BLaER1 treated with 17β-estradiol and CSF1 and Interleukin-3, amounts not matched to agents 10 nM and 100 nM (cell line): ENCODE data around the gene LEMD2.
A peak's percentile ranks its signal among the peaks of the same experiment; 100 is the strongest.

ENCODE experiments used
- H3K27ac ChIP-seq, 11 experiments: shearing (Covaris generic); formaldehyde crosslinking; 2 replicates each; pipeline ENCODE4 v1.8.1; 2022
- H3K27me3 ChIP-seq, 11 experiments: shearing (Covaris generic); formaldehyde crosslinking; 2 replicates each; pipeline ENCODE4 v1.8.1; 2022
- H3K36me3 ChIP-seq, 11 experiments: shearing (Covaris generic); formaldehyde crosslinking; 2 replicates each; pipeline ENCODE4 v1.8.1; 2022
- H3K4me1 ChIP-seq, 10 experiments: shearing (Covaris generic); formaldehyde crosslinking; 2 replicates each; pipeline ENCODE4 v1.8.1; 2022
- H3K4me2 ChIP-seq, 11 experiments: shearing (Covaris generic); formaldehyde crosslinking; 2 replicates each; pipeline ENCODE4 v1.8.1; 2022
- H3K4me3 ChIP-seq, 10 experiments: shearing (Covaris generic); formaldehyde crosslinking; 2 replicates each; pipeline ENCODE4 v1.8.1; 2022
- H3K9ac ChIP-seq, 11 experiments: shearing (Covaris generic); formaldehyde crosslinking; 2 replicates each; pipeline ENCODE4 v1.8.1; 2022
- H3K9me3 ChIP-seq, 11 experiments: shearing (Covaris generic); formaldehyde crosslinking; replicated peaks in 1 of 11; 2 replicates each; pipeline ENCODE4 v1.8.1; 2022
- H4K20me1 ChIP-seq, 11 experiments: shearing (Covaris generic); formaldehyde crosslinking; 2 replicates each; pipeline ENCODE4 v1.8.1; 2022
- Cebpa-rat ChIP-seq, 11 experiments: shearing (Covaris generic); IDR thresholded peaks; 2 replicates each; pipeline ENCODE4 v1.8.1; 2022

LEMD2 gene

GRCh38 chr6:33762713-33763112 is 26.2 kb downstream of the LEMD2 start:
- Histone ChIP-seq H4K20me1 (peaks cover 0 to 13% (median 0%) of the 10 kb centered on the region in 11 experiments; a peak in 5 of 22 replicates), H3K9ac (peak overlapping the region in 2 of 11 experiments; percentile 0 to 18; a peak in 1 of 22 replicates), H3K4me3 (no peak overlapping the region), H3K4me1 (peaks cover 0 to 48% (median 29%) of the 10 kb centered on the region in 10 experiments; a peak in 17 of 20 replicates), H3K27me3 (no peaks in the 10 kb centered on the region), H3K4me2 (peak overlapping the region in 3 of 11 experiments; percentile 3 to 25 (median 10); a peak in 1 of 22 replicates), H3K9me3 (no peaks in the 10 kb centered on the region), H3K36me3 (no peaks in the 10 kb centered on the region), H3K27ac (no peak overlapping the region)
- no peak for TF ChIP-seq Cebpa-rat (IDR thresholded peaks at IDR 0.05)

GRCh38 chr6:33761922-33762629 is 26.9 kb downstream of the LEMD2 start:
- peaks cover 0 to 48% (median 29%) of the 10 kb centered on the region in 10 experiments; a peak in 17 of 20 replicates for H3K4me1 ChIP-seq
- H3K9me3 ChIP-seq, result no peaks in the 10 kb centered on the region
- no peaks in the 10 kb centered on the region for H3K36me3 ChIP-seq
- TF ChIP-seq Cebpa-rat (IDR thresholded peaks at IDR 0.05), result no peak
- H3K9ac ChIP-seq, result peak overlapping the region in 6 of 11 experiments; percentile 9 to 51 (median 26); a peak in 6 of 22 replicates
- peak overlapping the region in 10 of 11 experiments; percentile 3 to 87 (median 72); a peak in 19 of 22 replicates for H3K4me2 ChIP-seq
- no peak overlapping the region for H3K4me3 ChIP-seq
- peaks cover 0 to 13% (median 0%) of the 10 kb centered on the region in 11 experiments; a peak in 3 of 22 replicates for H4K20me1 ChIP-seq
- 0 out of 22 replicates have a peak overlapping the region, but pooled peaks of 1 of the 11 experiments have one; percentile 5 for H3K27ac ChIP-seq
- H3K27me3 ChIP-seq, result no peaks in the 10 kb centered on the region

- Histone ChIP-seq H3K27ac (peak overlapping the region in 2 of 11 experiments; percentile 5 to 22; a peak in 1 of 22 replicates), H3K4me2 (peak overlapping the region in 10 of 11 experiments; percentile 3 to 87 (median 72); a peak in 20 of 22 replicates), H3K27me3 (no peaks in the 10 kb centered on the region), H3K36me3 (no peaks in the 10 kb centered on the region), H3K9me3 (no peaks in the 10 kb centered on the region), H3K4me1 (peaks cover 0 to 48% (median 29%) of the 10 kb centered on the region in 10 experiments; a peak in 17 of 20 replicates), H4K20me1 (peaks cover 0 to 13% (median 0%) of the 10 kb centered on the region in 11 experiments; a peak in 3 of 22 replicates), H3K9ac (peak overlapping the region in 6 of 11 experiments; percentile 6 to 51 (median 17); a peak in 4 of 22 replicates), H3K4me3 (no peak overlapping the region)
- TF ChIP-seq Cebpa-rat (IDR thresholded peaks at IDR 0.05), result no peak
Observed at GRCh38 chr6:33761581-33761921, 27.4 kb downstream of the LEMD2 start.

- H3K36me3 ChIP-seq, result no peaks in the 10 kb centered on the region
- H3K4me2 ChIP-seq, result peak overlapping the region in 8 of 11 experiments; percentile 58 to 87 (median 74); a peak in 17 of 22 replicates
- H3K4me1 ChIP-seq, result peaks cover 0 to 58% (median 38%) of the 10 kb centered on the region in 10 experiments; a peak in 17 of 20 replicates
- H3K27ac ChIP-seq, result no peak overlapping the region
- TF ChIP-seq Cebpa-rat (IDR thresholded peaks at IDR 0.05), result no peak
- H4K20me1 ChIP-seq, result peaks cover 0 to 13% (median 0%) of the 10 kb centered on the region in 11 experiments; a peak in 3 of 22 replicates
- no peaks in the 10 kb centered on the region for H3K27me3 ChIP-seq
- no peak overlapping the region for H3K4me3 ChIP-seq
- H3K9me3 ChIP-seq, result no peaks in the 10 kb centered on the region
- H3K9ac ChIP-seq, result no peak overlapping the region
Observed at GRCh38 chr6:33759887-33760629, 28.9 kb downstream of the LEMD2 start.

- H3K9ac ChIP-seq, result no peak overlapping the region
- no peak overlapping the region for H3K4me3 ChIP-seq
- H3K36me3 ChIP-seq, result no peaks in the 10 kb centered on the region
- no peak overlapping the region for H3K4me2 ChIP-seq
- H3K27me3 ChIP-seq, result no peaks in the 10 kb centered on the region
- TF ChIP-seq Cebpa-rat (IDR thresholded peaks at IDR 0.05), result no peak
- H3K27ac ChIP-seq, result no peak overlapping the region
- H4K20me1 ChIP-seq, result peaks cover 0 to 13% (median 0%) of the 10 kb centered on the region in 11 experiments; a peak in 3 of 22 replicates
- peaks cover 0 to 66% (median 47%) of the 10 kb centered on the region in 10 experiments; a peak in 17 of 20 replicates for H3K4me1 ChIP-seq
- no peaks in the 10 kb centered on the region for H3K9me3 ChIP-seq
Observed at GRCh38 chr6:33758815-33759216, 30.1 kb downstream of the LEMD2 start.

GRCh38 chr6:33757906-33758305 is 31.0 kb downstream of the LEMD2 start:
- H3K4me3 ChIP-seq, result no peak overlapping the region
- H3K9me3 ChIP-seq, result no peaks in the 10 kb centered on the region
- H3K4me2 ChIP-seq, result no peak overlapping the region
- no peaks in the 10 kb centered on the region for H3K27me3 ChIP-seq
- TF ChIP-seq Cebpa-rat (IDR thresholded peaks at IDR 0.05), result no peak
- H3K4me1 ChIP-seq, result peaks cover 0 to 58% (median 43%) of the 10 kb centered on the region in 10 experiments; a peak in 17 of 20 replicates
- H3K27ac ChIP-seq, result no peak overlapping the region
- H3K9ac ChIP-seq, result no peak overlapping the region
- H3K36me3 ChIP-seq, result no peaks in the 10 kb centered on the region
- H4K20me1 ChIP-seq, result peaks cover 0 to 13% (median 0%) of the 10 kb centered on the region in 11 experiments; a peak in 3 of 22 replicates

- no peak for TF ChIP-seq Cebpa-rat (IDR thresholded peaks at IDR 0.05)
- Histone ChIP-seq H4K20me1 (peaks cover 0 to 13% (median 0%) of the 10 kb centered on the region in 11 experiments; a peak in 3 of 22 replicates), H3K4me3 (no peak overlapping the region), H3K4me1 (peaks cover 4 to 56% (median 47%) of the 10 kb centered on the region in 10 experiments; a peak in 18 of 20 replicates), H3K36me3 (no peaks in the 10 kb centered on the region), H3K9ac (no peak overlapping the region), H3K9me3 (no peaks in the 10 kb centered on the region), H3K4me2 (no peak overlapping the region), H3K27me3 (no peaks in the 10 kb centered on the region), H3K27ac (no peak overlapping the region)
Observed at GRCh38 chr6:33757113-33757512, 31.8 kb downstream of the LEMD2 start.

- Histone ChIP-seq H3K9me3 (no peaks in the 10 kb centered on the region), H4K20me1 (peaks cover 0 to 6% (median 0%) of the 10 kb centered on the region in 11 experiments; a peak in 3 of 22 replicates), H3K27ac (no peak overlapping the region), H3K4me1 (peaks cover 11 to 56% (median 47%) of the 10 kb centered on the region in 10 experiments; a peak in 19 of 20 replicates), H3K36me3 (no peaks in the 10 kb centered on the region), H3K27me3 (no peaks in the 10 kb centered on the region), H3K9ac (no peak overlapping the region), H3K4me2 (no peak overlapping the region), H3K4me3 (no peak overlapping the region)
- no peak for TF ChIP-seq Cebpa-rat (IDR thresholded peaks at IDR 0.05)
Observed at GRCh38 chr6:33756211-33756954, 32.5 kb downstream of the LEMD2 start.
